Thoracic aorta endothelial cell (primary cell): Measurements from ENCODE around the gene STAB2. TPM values are rescaled to one million over a fixed set of nuclear protein-coding genes. Genes with fewer than 3 reads are reported as not detected.

ENCODE experiments used
- small RNA-seq: library from RNA; depleted of rRNA; stranded (forward); fragments of <200 nt; gene quantifications from one replicate; pipeline ENCODE3, GENCODE V24; 2012
- total RNA-seq: library from RNA; depleted of rRNA; stranded (reverse); fragments of >200 nt; gene quantifications from 2 replicates; pipeline ENCODE4 v1.2.3, GENCODE V29; 2012

STAB2 gene, protein sequence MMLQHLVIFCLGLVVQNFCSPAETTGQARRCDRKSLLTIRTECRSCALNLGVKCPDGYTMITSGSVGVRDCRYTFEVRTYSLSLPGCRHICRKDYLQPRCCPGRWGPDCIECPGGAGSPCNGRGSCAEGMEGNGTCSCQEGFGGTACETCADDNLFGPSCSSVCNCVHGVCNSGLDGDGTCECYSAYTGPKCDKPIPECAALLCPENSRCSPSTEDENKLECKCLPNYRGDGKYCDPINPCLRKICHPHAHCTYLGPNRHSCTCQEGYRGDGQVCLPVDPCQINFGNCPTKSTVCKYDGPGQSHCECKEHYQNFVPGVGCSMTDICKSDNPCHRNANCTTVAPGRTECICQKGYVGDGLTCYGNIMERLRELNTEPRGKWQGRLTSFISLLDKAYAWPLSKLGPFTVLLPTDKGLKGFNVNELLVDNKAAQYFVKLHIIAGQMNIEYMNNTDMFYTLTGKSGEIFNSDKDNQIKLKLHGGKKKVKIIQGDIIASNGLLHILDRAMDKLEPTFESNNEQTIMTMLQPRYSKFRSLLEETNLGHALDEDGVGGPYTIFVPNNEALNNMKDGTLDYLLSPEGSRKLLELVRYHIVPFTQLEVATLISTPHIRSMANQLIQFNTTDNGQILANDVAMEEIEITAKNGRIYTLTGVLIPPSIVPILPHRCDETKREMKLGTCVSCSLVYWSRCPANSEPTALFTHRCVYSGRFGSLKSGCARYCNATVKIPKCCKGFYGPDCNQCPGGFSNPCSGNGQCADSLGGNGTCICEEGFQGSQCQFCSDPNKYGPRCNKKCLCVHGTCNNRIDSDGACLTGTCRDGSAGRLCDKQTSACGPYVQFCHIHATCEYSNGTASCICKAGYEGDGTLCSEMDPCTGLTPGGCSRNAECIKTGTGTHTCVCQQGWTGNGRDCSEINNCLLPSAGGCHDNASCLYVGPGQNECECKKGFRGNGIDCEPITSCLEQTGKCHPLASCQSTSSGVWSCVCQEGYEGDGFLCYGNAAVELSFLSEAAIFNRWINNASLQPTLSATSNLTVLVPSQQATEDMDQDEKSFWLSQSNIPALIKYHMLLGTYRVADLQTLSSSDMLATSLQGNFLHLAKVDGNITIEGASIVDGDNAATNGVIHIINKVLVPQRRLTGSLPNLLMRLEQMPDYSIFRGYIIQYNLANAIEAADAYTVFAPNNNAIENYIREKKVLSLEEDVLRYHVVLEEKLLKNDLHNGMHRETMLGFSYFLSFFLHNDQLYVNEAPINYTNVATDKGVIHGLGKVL (N-terminal part only)
- not detected in 2 replicates for total RNA-seq

DNA sequence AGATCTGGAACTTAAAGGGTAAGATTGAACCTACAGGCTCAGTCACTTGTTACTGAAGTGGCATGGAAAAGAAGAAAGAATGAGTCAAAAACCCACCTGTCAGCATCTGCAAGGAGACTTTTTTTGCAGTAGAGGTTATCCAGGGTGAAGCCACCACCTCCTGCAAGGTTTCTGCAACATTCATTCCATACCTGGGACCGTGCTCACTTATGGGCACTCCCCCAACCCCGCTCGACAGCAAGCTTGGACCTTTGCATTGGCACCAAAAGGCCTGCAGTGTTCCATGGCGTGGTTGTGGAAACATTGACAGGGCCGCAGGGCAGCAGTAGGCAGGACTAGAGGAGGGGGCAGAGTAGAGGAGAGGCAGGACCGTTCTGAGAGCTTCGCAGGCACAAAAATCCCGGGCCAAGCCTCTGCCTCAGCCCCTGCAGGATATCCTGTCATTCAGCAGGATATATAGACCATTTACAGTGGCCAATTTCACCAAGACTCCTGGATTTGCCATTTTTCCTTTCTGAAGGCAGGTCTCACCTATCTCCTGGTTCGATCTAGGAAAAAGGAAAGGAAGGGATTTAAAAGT lies at the start of gene STAB2:
Gene STAB2 (plus strand): TSS at position 483 of the 580 bp plus-strand sequence. CDS start 204 bp downstream, outside the sequence.

Small RNAs within 50 kb of the gene (small RNA-seq; reads per million reads assigned to genes)
- gene RF00096 = not detected

Other genes starting within 250 kb of the STAB2 start
- gene C12orf42, start 91.3 kb upstream of the STAB2 start, total RNA-seq = not detected in 2 replicates